ENCODE data around the gene CYP26C1.

DNA sequence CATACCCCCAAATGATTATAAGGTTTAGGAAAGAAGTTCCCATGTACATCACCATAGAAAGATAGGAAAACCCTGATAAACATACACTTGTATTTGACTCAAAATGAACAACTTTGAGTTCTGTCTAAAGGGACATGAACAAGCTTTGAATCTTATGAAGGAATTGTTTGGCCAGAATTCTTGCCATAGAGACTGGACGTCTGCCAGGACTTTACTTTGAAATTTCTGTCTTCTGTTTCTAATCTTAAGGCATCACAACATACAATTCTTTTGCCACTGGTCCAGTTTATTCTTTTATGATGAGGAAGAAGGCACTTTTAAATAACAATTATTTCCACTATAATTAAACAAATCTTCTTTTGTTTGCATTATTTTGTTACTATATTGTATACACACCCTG, 26.2 kb upstream of the CYP26C1 start:
- no peak for TF ChIP-seq ZC3H4 (CRISPR knock-in tag; IDR thresholded peaks at IDR 0.05; ENCODE audit: borderline replicate concordance)
- TF ChIP-seq POLR2AphosphoS5 (IDR thresholded peaks at IDR 0.05; ENCODE audit: control insufficient read depth, insufficient read depth, low read depth, low read length): no peak
- no peak for TF ChIP-seq YY1 (IDR thresholded peaks at IDR 0.05; ENCODE audit: borderline replicate concordance in 1 of 3, control insufficient read depth in 1 of 3, extremely low read depth in 1 of 3, insufficient read depth in 3 of 3, insufficient read length in 1 of 3, insufficient replicate concordance in 2 of 3, low read depth in 1 of 3, low read length in 2 of 3)
- TF ChIP-seq, protein P1, sequence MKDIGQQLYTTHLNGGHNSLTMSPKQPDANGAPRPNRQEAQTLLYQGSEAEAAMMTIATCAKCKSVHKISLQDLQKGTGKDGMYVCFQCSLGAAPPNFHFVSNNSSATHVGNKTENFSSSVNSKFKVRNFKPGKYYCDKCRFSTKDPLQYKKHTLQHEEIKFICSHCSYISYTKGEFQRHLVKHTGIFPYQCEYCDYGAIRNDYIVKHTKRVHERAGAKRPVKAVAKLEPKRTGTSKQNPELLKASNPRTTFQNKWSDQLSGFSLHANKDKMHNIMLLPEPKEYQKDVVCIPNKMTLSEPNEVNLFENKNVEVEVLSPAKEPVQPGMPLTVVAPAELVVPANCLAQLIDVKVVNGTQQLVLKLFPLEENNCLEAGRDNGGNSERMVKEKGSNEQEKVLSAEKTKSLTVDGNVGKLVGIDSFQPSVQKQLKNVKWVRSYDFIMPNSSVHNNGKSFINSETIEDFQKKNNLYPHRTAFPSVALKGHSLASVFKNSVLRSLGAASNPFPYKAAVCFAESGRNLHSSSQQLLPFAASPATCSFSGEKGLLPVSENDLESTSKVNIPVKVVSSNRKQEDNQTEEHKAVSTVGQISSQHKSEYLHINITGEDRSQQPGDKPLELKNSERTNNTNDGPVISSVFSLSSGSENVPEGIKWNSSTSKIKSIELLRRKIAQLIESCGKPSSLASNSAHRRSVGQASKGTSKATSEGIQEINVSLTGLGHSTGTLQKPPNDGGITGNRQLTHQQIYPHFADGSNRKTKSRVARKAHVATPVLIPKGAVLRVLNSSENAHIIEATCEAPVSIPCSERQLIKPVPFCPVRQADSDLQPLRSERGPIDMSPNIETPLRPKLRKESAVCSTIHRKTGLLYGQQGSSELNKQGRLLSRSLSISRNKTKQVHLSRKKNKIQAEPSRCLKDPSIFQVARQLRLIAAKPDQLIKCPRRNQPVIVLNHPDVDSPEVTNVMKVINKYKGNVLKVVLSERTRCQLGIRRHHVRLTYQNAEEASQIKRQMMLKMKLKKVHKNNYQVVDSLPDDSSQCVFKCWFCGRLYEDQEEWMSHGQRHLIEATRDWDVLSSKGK (CRISPR knock-in tag; IDR thresholded peaks at IDR 0.05): no peak
- TF ChIP-seq, protein P2, sequence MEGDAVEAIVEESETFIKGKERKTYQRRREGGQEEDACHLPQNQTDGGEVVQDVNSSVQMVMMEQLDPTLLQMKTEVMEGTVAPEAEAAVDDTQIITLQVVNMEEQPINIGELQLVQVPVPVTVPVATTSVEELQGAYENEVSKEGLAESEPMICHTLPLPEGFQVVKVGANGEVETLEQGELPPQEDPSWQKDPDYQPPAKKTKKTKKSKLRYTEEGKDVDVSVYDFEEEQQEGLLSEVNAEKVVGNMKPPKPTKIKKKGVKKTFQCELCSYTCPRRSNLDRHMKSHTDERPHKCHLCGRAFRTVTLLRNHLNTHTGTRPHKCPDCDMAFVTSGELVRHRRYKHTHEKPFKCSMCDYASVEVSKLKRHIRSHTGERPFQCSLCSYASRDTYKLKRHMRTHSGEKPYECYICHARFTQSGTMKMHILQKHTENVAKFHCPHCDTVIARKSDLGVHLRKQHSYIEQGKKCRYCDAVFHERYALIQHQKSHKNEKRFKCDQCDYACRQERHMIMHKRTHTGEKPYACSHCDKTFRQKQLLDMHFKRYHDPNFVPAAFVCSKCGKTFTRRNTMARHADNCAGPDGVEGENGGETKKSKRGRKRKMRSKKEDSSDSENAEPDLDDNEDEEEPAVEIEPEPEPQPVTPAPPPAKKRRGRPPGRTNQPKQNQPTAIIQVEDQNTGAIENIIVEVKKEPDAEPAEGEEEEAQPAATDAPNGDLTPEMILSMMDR (IDR thresholded peaks at IDR 0.05 in 2 of 3, conservative IDR thresholded peaks at IDR 0.05 in 1 of 3; ENCODE audit: insufficient read depth in 2 of 3, low read depth in 1 of 3, low read length in 3 of 3): no peak
- TF ChIP-seq SRF (CRISPR knock-in tag; IDR thresholded peaks at IDR 0.05): no peak
- TF ChIP-seq, protein P3, sequence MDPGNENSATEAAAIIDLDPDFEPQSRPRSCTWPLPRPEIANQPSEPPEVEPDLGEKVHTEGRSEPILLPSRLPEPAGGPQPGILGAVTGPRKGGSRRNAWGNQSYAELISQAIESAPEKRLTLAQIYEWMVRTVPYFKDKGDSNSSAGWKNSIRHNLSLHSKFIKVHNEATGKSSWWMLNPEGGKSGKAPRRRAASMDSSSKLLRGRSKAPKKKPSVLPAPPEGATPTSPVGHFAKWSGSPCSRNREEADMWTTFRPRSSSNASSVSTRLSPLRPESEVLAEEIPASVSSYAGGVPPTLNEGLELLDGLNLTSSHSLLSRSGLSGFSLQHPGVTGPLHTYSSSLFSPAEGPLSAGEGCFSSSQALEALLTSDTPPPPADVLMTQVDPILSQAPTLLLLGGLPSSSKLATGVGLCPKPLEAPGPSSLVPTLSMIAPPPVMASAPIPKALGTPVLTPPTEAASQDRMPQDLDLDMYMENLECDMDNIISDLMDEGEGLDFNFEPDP (CRISPR knock-in tag; IDR thresholded peaks at IDR 0.05): no peak
- no peak for TF ChIP-seq SPI1 (IDR thresholded peaks at IDR 0.05; ENCODE audit: borderline replicate concordance, low read depth, low read length)

Measured in K562 (cell line).